ENCODE results near the gene AKR7A3.

Gene AKR7A3

GRCh38 chr1:19329188-19329587 is 40.6 kb upstream of the AKR7A3 start:
- H3K9ac ChIP-seq (ENCODE audit: low read depth in 1 of 2, low read length in 2 of 2), result no peak overlapping the region
- peaks cover 0 to 4% of the 10 kb centered on the region in 2 donors for H3K4me1 ChIP-seq (ENCODE audit: control insufficient read depth in 2 of 2, insufficient read depth in 2 of 2, low read length in 2 of 2)
- H3K27me3 ChIP-seq (ENCODE audit: control insufficient read depth in 2 of 2, insufficient read depth in 2 of 2, low read length in 2 of 2), result no peaks in the 10 kb centered on the region
- H3K36me3 ChIP-seq (ENCODE audit: control insufficient read depth in 2 of 2, insufficient read depth in 2 of 2, low read length in 2 of 2), result peaks cover 22 to 26% of the 10 kb centered on the region in 2 donors
- H3K9me3 ChIP-seq (ENCODE audit: control insufficient read depth in 2 of 2, low read length in 2 of 2), result no peaks in the 10 kb centered on the region
- no peak overlapping the region for H3K4me3 ChIP-seq (ENCODE audit: low read length in 2 of 2)
- H3K27ac ChIP-seq (ENCODE audit: low read depth in 2 of 2, low read length in 2 of 2), result no peak overlapping the region

- peaks cover 22 to 30% of the 10 kb centered on the region in 2 donors for H3K36me3 ChIP-seq (ENCODE audit: control insufficient read depth in 2 of 2, insufficient read depth in 2 of 2, low read length in 2 of 2)
These were observed 39.9 kb upstream of the AKR7A3 start for GRCh38 chr1:19328486-19328885.

GRCh38 chr1:19327736-19328135 is 39.2 kb upstream of the AKR7A3 start:
- H3K36me3 ChIP-seq (ENCODE audit: control insufficient read depth in 2 of 2, insufficient read depth in 2 of 2, low read length in 2 of 2), result peaks cover 22 to 30% of the 10 kb centered on the region in 2 donors
- H3K9me3 ChIP-seq (ENCODE audit: control insufficient read depth in 2 of 2, low read length in 2 of 2), result no peaks in the 10 kb centered on the region
- H3K27ac ChIP-seq (ENCODE audit: low read depth in 2 of 2, low read length in 2 of 2), result no peak overlapping the region
- no peak overlapping the region for H3K9ac ChIP-seq (ENCODE audit: low read depth in 1 of 2, low read length in 2 of 2)
- H3K27me3 ChIP-seq (ENCODE audit: control insufficient read depth in 2 of 2, insufficient read depth in 2 of 2, low read length in 2 of 2), result no peaks in the 10 kb centered on the region
- peaks cover 0 to 4% of the 10 kb centered on the region in 2 donors for H3K4me1 ChIP-seq (ENCODE audit: control insufficient read depth in 2 of 2, insufficient read depth in 2 of 2, low read length in 2 of 2)
- no peak overlapping the region for H3K4me3 ChIP-seq (ENCODE audit: low read length in 2 of 2)

More at GRCh38 chr1:19328486-19328885, 39.9 kb upstream of the AKR7A3 start:
- Histone ChIP-seq H3K4me1 (ENCODE audit: control insufficient read depth in 2 of 2, insufficient read depth in 2 of 2, low read length in 2 of 2) (peaks cover 0 to 4% of the 10 kb centered on the region in 2 donors), H3K27ac (ENCODE audit: low read depth in 2 of 2, low read length in 2 of 2) (no peak overlapping the region), H3K9me3 (ENCODE audit: control insufficient read depth in 2 of 2, low read length in 2 of 2) (no peaks in the 10 kb centered on the region), H3K9ac (ENCODE audit: low read depth in 1 of 2, low read length in 2 of 2) (no peak overlapping the region), H3K4me3 (ENCODE audit: low read length in 2 of 2) (no peak overlapping the region), H3K27me3 (ENCODE audit: control insufficient read depth in 2 of 2, insufficient read depth in 2 of 2, low read length in 2 of 2) (no peaks in the 10 kb centered on the region)

DNA sequence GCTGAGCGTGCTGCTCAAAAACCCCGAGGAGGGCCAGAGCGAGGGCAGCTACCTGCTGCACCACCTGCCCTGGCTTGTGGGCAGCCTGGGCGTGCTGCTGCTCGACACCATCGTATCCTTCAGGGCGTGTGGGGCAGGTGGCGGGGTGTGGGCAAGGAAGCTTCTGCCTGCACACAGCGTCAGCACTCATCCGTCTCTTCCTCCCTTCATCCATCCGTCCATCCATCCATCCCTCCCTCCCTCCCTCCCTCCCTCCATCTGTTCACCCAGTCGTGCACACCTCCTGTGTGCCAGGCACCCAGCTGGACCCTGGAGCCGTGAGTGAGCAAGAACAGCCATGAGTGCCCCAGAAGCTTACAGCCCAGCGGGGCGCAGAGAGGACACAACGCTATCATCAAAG is 38.7 kb upstream of the AKR7A3 start:
- Histone ChIP-seq H3K27me3 (ENCODE audit: control insufficient read depth in 2 of 2, insufficient read depth in 2 of 2, low read length in 2 of 2) (no peaks in the 10 kb centered on the region), H3K27ac (ENCODE audit: low read depth in 2 of 2, low read length in 2 of 2) (no peak overlapping the region), H3K9ac (ENCODE audit: low read depth in 1 of 2, low read length in 2 of 2) (no peak overlapping the region), H3K9me3 (ENCODE audit: control insufficient read depth in 2 of 2, low read length in 2 of 2) (no peaks in the 10 kb centered on the region), H3K36me3 (ENCODE audit: control insufficient read depth in 2 of 2, insufficient read depth in 2 of 2, low read length in 2 of 2) (peaks cover 22 to 30% of the 10 kb centered on the region in 2 donors), H3K4me1 (ENCODE audit: control insufficient read depth in 2 of 2, insufficient read depth in 2 of 2, low read length in 2 of 2) (peaks cover 0 to 4% of the 10 kb centered on the region in 2 donors), H3K4me3 (ENCODE audit: low read length in 2 of 2) (no peak overlapping the region)

DNA sequence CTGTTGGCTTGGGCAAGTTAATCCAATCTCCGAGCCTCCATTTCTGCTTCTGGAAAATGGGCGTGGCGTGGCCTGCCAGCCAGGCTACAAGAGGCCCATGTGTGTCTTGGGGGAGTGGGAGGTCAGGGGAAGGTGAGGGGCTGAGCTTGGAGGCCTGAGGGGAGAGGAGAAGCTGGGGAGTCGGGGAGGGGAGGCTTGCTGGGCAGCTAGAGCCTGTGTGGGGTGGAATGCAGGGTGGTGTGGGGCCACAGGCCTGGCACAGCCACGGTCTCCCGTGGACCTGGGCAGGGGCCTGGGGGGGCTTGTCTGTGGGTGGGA is 38.1 kb upstream of the AKR7A3 start:
- Histone ChIP-seq H3K4me1 (ENCODE audit: control insufficient read depth in 2 of 2, insufficient read depth in 2 of 2, low read length in 2 of 2) (peaks cover 0 to 4% of the 10 kb centered on the region in 2 donors), H3K36me3 (ENCODE audit: control insufficient read depth in 2 of 2, insufficient read depth in 2 of 2, low read length in 2 of 2) (peaks cover 22 to 33% of the 10 kb centered on the region in 2 donors), H3K9ac (ENCODE audit: low read depth in 1 of 2, low read length in 2 of 2) (no peak overlapping the region), H3K27ac (ENCODE audit: low read depth in 2 of 2, low read length in 2 of 2) (no peak overlapping the region), H3K27me3 (ENCODE audit: control insufficient read depth in 2 of 2, insufficient read depth in 2 of 2, low read length in 2 of 2) (no peaks in the 10 kb centered on the region), H3K9me3 (ENCODE audit: control insufficient read depth in 2 of 2, low read length in 2 of 2) (no peaks in the 10 kb centered on the region), H3K4me3 (ENCODE audit: low read length in 2 of 2) (no peak overlapping the region)

GRCh38 chr1:19325958-19326747 is 37.6 kb upstream of the AKR7A3 start:
- Histone ChIP-seq H3K9me3 (ENCODE audit: control insufficient read depth in 2 of 2, low read length in 2 of 2) (no peaks in the 10 kb centered on the region), H3K27me3 (ENCODE audit: control insufficient read depth in 2 of 2, insufficient read depth in 2 of 2, low read length in 2 of 2) (no peaks in the 10 kb centered on the region), H3K36me3 (ENCODE audit: control insufficient read depth in 2 of 2, insufficient read depth in 2 of 2, low read length in 2 of 2) (peaks cover 23 to 33% of the 10 kb centered on the region in 2 donors), H3K27ac (ENCODE audit: low read depth in 2 of 2, low read length in 2 of 2) (no peak overlapping the region), H3K9ac (ENCODE audit: low read depth in 1 of 2, low read length in 2 of 2) (no peak overlapping the region), H3K4me3 (ENCODE audit: low read length in 2 of 2) (no peak overlapping the region), H3K4me1 (ENCODE audit: control insufficient read depth in 2 of 2, insufficient read depth in 2 of 2, low read length in 2 of 2) (peaks cover 0 to 4% of the 10 kb centered on the region in 2 donors)

DNA sequence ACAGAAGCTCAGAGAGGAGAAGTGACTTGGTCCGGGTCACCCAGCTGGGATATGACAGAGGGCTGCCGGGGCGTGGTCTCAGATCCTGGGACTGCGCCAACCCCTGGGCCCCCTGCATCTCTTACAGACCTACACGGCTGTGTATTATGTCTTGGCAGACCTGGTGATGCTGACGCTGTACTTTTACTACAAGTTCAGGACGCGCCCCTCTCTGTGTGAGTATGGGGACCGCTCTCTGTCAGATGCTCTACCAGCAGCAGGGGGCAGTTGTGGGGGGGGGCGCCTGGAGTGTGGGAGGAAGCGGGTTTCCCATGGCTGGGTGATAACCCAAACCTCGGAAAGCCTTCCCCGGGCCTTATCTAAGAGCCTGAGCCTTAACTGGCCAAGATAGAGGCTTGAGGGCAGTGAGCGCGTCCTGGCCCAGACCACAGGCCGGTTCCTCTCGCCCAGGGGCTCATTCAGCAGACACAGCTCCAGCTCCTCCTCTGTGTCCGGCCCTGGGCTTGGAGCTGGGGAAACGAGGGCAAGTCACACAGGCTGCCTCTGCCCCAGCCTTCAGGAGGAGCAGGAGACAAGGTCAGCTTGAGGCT is 36.9 kb upstream of the AKR7A3 start:
- H3K4me1 ChIP-seq (ENCODE audit: control insufficient read depth in 2 of 2, insufficient read depth in 2 of 2, low read length in 2 of 2), result peaks cover 0 to 4% of the 10 kb centered on the region in 2 donors

GRCh38 chr1:19324665-19324990 is 36.1 kb upstream of the AKR7A3 start:
- Histone ChIP-seq H3K4me3 (ENCODE audit: low read length in 2 of 2) (no peak overlapping the region), H3K27me3 (ENCODE audit: control insufficient read depth in 2 of 2, insufficient read depth in 2 of 2, low read length in 2 of 2) (no peaks in the 10 kb centered on the region), H3K27ac (ENCODE audit: low read depth in 2 of 2, low read length in 2 of 2) (no peak overlapping the region), H3K4me1 (ENCODE audit: control insufficient read depth in 2 of 2, insufficient read depth in 2 of 2, low read length in 2 of 2) (no peaks in the 10 kb centered on the region), H3K9ac (ENCODE audit: low read depth in 1 of 2, low read length in 2 of 2) (no peak overlapping the region), H3K9me3 (ENCODE audit: control insufficient read depth in 2 of 2, low read length in 2 of 2) (no peaks in the 10 kb centered on the region), H3K36me3 (ENCODE audit: control insufficient read depth in 2 of 2, insufficient read depth in 2 of 2, low read length in 2 of 2) (peaks cover 24 to 33% of the 10 kb centered on the region in 2 donors)

More for the DNA sequence above, 36.9 kb upstream of the AKR7A3 start:
- H3K36me3 ChIP-seq (ENCODE audit: control insufficient read depth in 2 of 2, insufficient read depth in 2 of 2, low read length in 2 of 2), result peaks cover 24 to 33% of the 10 kb centered on the region in 2 donors
- H3K9me3 ChIP-seq (ENCODE audit: control insufficient read depth in 2 of 2, low read length in 2 of 2), result no peaks in the 10 kb centered on the region
- no peak overlapping the region for H3K4me3 ChIP-seq (ENCODE audit: low read length in 2 of 2)
- no peaks in the 10 kb centered on the region for H3K27me3 ChIP-seq (ENCODE audit: control insufficient read depth in 2 of 2, insufficient read depth in 2 of 2, low read length in 2 of 2)
- no peak overlapping the region for H3K27ac ChIP-seq (ENCODE audit: low read depth in 2 of 2, low read length in 2 of 2)
- no peak overlapping the region for H3K9ac ChIP-seq (ENCODE audit: low read depth in 1 of 2, low read length in 2 of 2)

DNA sequence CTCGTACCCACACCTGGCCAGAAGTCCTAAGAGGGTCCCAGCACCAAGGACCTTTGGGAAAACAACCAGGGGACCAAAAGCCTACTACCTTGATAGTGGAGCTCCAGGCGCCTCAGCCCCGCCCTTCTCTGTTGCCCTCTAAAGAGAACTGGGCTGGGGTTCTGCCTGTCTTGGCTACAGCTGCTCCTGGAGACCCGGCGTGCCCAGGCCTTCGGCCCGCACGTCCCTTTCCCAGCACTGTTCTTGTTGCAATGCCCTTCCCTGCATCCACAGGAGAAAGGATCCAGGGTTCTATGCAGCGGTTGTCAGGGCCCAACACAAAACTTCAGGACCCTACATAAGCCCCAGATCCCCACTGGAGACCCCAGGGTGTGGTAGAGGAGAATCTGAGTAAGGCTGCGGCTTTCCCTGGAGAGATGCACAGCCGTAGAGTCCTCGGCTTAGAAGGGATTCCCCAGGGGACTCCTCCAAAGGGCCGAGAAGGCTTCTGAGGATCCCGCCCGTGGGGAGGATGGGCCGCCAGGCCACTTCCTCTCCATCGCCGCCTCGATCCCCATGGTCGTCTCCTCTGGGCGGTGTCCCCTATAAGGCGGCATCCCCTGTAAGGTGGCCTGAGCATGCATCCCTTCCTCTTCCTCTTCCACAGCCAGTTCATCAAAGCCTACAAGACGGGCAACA is 35.6 kb upstream of the AKR7A3 start:
- Histone ChIP-seq H3K9me3 (ENCODE audit: control insufficient read depth in 2 of 2, low read length in 2 of 2) (no peaks in the 10 kb centered on the region), H3K27ac (ENCODE audit: low read depth in 2 of 2, low read length in 2 of 2) (no peak overlapping the region), H3K36me3 (ENCODE audit: control insufficient read depth in 2 of 2, insufficient read depth in 2 of 2, low read length in 2 of 2) (peaks cover 24 to 33% of the 10 kb centered on the region in 2 donors), H3K4me3 (ENCODE audit: low read length in 2 of 2) (no peak overlapping the region), H3K27me3 (ENCODE audit: control insufficient read depth in 2 of 2, insufficient read depth in 2 of 2, low read length in 2 of 2) (no peaks in the 10 kb centered on the region), H3K4me1 (ENCODE audit: control insufficient read depth in 2 of 2, insufficient read depth in 2 of 2, low read length in 2 of 2) (no peaks in the 10 kb centered on the region), H3K9ac (ENCODE audit: low read depth in 1 of 2, low read length in 2 of 2) (no peak overlapping the region)

- Histone ChIP-seq H3K27me3 (ENCODE audit: control insufficient read depth in 2 of 2, insufficient read depth in 2 of 2, low read length in 2 of 2) (no peaks in the 10 kb centered on the region), H3K4me3 (ENCODE audit: low read length in 2 of 2) (no peak overlapping the region), H3K9ac (ENCODE audit: low read depth in 1 of 2, low read length in 2 of 2) (no peak overlapping the region), H3K36me3 (ENCODE audit: control insufficient read depth in 2 of 2, insufficient read depth in 2 of 2, low read length in 2 of 2) (peaks cover 20 to 29% of the 10 kb centered on the region in 2 donors), H3K9me3 (ENCODE audit: control insufficient read depth in 2 of 2, low read length in 2 of 2) (no peaks in the 10 kb centered on the region), H3K27ac (ENCODE audit: low read depth in 2 of 2, low read length in 2 of 2) (no peak overlapping the region), H3K4me1 (ENCODE audit: control insufficient read depth in 2 of 2, insufficient read depth in 2 of 2, low read length in 2 of 2) (no peaks in the 10 kb centered on the region)
These were observed 33.9 kb upstream of the AKR7A3 start for GRCh38 chr1:19322481-19322880.

All from mucosa of rectum (tissue), 2 donors.